ENCODE data around the gene MLH1.
A peak's percentile ranks its signal among the peaks of the same experiment; 100 is the strongest.

The MLH1 gene

DNA sequence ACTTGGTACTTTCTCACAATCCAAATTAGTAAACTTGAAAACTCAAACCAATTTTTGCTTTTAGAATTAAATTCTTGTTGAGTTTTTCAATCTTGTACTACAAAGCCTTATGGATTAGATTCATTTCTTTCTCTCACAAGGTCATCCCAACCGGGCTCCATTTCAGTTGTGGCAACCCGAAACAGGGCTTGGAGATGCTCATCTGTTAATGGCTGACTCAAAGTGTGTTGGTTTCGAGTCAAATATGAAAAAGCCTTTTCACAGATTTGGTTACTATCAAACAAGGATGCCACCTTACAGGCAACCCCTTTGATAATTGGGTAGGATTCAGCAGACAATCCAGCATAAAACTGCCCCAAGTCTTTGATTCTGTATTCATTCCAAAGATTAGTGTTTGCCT is 2.2 kb upstream of the MLH1 start:
- no peak overlapping the region for H2AFZ ChIP-seq
- no peaks in the 10 kb centered on the region for H3K9me3 ChIP-seq (ENCODE audit: control insufficient read depth, low read length)
- no peaks in the 10 kb centered on the region for H3K36me3 ChIP-seq (ENCODE audit: control insufficient read depth, insufficient read depth, low read length)
- H3K9ac ChIP-seq = no peak overlapping the region
- peak overlapping the region; percentile 98 for H3K27ac ChIP-seq
- H3K4me3 ChIP-seq (ENCODE audit: low read depth, low read length) = peak overlapping the region; percentile 89
- peaks cover 20% of the 10 kb centered on the region for H3K4me1 ChIP-seq
- no peaks in the 10 kb centered on the region for H3K27me3 ChIP-seq (ENCODE audit: control insufficient read depth, insufficient read depth, low read length)
- peak overlapping the region; percentile 46 for H3K4me2 ChIP-seq (ENCODE audit: low read length)
- TF ChIP-seq, protein P1, sequence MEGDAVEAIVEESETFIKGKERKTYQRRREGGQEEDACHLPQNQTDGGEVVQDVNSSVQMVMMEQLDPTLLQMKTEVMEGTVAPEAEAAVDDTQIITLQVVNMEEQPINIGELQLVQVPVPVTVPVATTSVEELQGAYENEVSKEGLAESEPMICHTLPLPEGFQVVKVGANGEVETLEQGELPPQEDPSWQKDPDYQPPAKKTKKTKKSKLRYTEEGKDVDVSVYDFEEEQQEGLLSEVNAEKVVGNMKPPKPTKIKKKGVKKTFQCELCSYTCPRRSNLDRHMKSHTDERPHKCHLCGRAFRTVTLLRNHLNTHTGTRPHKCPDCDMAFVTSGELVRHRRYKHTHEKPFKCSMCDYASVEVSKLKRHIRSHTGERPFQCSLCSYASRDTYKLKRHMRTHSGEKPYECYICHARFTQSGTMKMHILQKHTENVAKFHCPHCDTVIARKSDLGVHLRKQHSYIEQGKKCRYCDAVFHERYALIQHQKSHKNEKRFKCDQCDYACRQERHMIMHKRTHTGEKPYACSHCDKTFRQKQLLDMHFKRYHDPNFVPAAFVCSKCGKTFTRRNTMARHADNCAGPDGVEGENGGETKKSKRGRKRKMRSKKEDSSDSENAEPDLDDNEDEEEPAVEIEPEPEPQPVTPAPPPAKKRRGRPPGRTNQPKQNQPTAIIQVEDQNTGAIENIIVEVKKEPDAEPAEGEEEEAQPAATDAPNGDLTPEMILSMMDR (IDR thresholded peaks at IDR 0.05) = no peak
- peaks cover 30% of the 10 kb centered on the region for H3K79me2 ChIP-seq

DNA sequence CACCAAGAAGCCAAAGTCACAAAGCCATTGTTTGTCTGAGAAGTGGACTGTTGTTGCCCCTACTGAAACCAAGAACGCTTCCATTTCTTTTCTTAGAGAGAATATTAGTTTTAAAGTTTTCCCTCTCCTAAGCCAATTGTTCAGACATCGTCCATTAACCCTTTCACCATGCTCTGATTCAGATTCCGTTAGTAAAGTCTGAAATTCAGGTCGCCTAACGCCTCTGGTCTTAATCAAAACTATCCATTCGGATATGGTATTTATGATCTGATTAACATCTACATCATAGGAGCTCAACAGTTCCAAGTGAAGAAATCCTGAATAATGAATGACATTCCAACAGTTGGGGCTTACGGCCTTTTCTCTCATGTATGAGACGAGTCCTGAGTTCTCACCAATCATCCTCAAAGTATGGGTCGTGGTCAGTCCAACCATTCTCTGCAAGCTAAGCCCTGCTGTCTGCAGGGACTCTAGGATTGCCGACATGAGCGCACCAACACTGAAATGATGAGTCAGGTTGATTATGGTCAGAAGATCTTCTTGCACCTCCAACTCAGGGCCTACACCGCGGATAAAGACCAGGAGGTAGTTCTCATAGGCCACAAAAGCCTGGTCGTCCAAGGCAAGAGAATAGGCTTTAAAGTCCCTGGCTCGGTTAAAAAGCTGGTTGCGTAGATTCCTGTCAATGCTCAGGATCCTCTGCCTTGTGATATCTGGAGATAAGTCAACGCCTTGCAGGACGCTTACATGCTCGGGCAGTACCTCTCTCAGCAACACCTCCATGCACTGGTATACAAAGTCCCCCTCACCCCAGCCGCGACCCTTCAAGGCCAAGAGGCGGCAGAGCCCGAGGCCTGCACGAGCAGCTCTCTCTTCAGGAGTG is 1.2 kb upstream of the MLH1 start:
- peak overlapping the region; percentile 86 for H3K4me2 ChIP-seq (ENCODE audit: low read length)
- no peaks in the 10 kb centered on the region for H3K27me3 ChIP-seq (ENCODE audit: control insufficient read depth, insufficient read depth, low read length)
- peak overlapping the region; percentile 92 for H3K9ac ChIP-seq
- TF ChIP-seq, protein P1 (IDR thresholded peaks at IDR 0.05) = no peak
- H3K4me1 ChIP-seq = peaks cover 20% of the 10 kb centered on the region
- peak overlapping the region; percentile 98 for H3K27ac ChIP-seq
- H2AFZ ChIP-seq = peak overlapping the region; percentile 91
- H3K4me3 ChIP-seq (ENCODE audit: low read depth, low read length) = peak overlapping the region; percentile 89
- no peaks in the 10 kb centered on the region for H3K36me3 ChIP-seq (ENCODE audit: control insufficient read depth, insufficient read depth, low read length)
- no peaks in the 10 kb centered on the region for H3K9me3 ChIP-seq (ENCODE audit: control insufficient read depth, low read length)
- H3K79me2 ChIP-seq = peaks cover 32% of the 10 kb centered on the region

DNA sequence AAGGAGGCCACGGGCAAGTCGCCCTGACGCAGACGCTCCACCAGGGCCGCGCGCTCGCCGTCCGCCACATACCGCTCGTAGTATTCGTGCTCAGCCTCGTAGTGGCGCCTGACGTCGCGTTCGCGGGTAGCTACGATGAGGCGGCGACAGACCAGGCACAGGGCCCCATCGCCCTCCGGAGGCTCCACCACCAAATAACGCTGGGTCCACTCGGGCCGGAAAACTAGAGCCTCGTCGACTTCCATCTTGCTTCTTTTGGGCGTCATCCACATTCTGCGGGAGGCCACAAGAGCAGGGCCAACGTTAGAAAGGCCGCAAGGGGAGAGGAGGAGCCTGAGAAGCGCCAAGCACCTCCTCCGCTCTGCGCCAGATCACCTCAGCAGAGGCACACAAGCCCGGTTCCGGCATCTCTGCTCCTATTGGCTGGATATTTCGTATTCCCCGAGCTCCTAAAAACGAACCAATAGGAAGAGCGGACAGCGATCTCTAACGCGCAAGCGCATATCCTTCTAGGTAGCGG is 452 bp upstream of the MLH1 start, which contains the start of gene EPM2AIP1:
Gene EPM2AIP1 (minus strand): TSS at position 326 of the 520 bp plus-strand sequence. CDS start 54 bp downstream, at position 272.
- no peaks in the 10 kb centered on the region for H3K9me3 ChIP-seq (ENCODE audit: control insufficient read depth, low read length)
- TF ChIP-seq, protein P1 (IDR thresholded peaks at IDR 0.05) = peak; percentile 26
- no peaks in the 10 kb centered on the region for H3K27me3 ChIP-seq (ENCODE audit: control insufficient read depth, insufficient read depth, low read length)
- H3K4me1 ChIP-seq = peaks cover 20% of the 10 kb centered on the region
- H3K27ac ChIP-seq = peak within 1 kb of the TSS; percentile 98
- H2AFZ ChIP-seq = peak within 1 kb of the TSS; percentile 96
- peaks cover 28% of the 10 kb centered on the region for H3K79me2 ChIP-seq
- no peaks in the 10 kb centered on the region for H3K36me3 ChIP-seq (ENCODE audit: control insufficient read depth, insufficient read depth, low read length)
- H3K4me2 ChIP-seq (ENCODE audit: low read length) = peak within 1 kb of the TSS; percentile 97
- peak within 1 kb of the TSS; percentile 89 for H3K4me3 ChIP-seq (ENCODE audit: low read depth, low read length)
- H3K9ac ChIP-seq = peak within 1 kb of the TSS; percentile 92

DNA sequence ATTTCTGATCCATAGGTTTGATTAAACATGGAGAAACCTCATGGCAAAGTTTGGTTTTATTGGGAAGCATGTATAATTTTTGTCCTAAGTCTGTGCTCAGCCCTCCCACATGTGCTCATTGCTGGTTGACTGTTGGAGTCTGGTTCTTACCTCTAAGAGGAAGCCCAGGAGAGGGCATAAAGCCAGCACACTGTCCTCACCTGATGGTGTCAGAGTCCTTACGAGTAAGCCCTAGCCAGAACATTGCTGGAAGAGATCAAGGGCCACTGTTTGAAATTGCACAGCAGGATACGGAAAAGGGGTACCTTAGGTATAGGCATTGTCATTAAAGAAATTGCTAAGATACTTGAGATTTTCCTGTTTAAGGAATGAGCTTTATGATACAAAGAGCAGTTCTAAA is 21.3 kb downstream of the MLH1 start:
- TF ChIP-seq, protein P1 (IDR thresholded peaks at IDR 0.05) = no peak
- no peaks in the 10 kb centered on the region for H3K9me3 ChIP-seq (ENCODE audit: control insufficient read depth, low read length)
- no peak overlapping the region for H3K9ac ChIP-seq
- H3K4me2 ChIP-seq (ENCODE audit: low read length) = no peak overlapping the region
- H3K27me3 ChIP-seq (ENCODE audit: control insufficient read depth, insufficient read depth, low read length) = no peaks in the 10 kb centered on the region
- H2AFZ ChIP-seq = no peak overlapping the region
- H3K4me1 ChIP-seq = no peaks in the 10 kb centered on the region
- H3K4me3 ChIP-seq (ENCODE audit: low read depth, low read length) = no peak overlapping the region
- H3K27ac ChIP-seq = no peak overlapping the region
- H3K79me2 ChIP-seq = no peaks in the 10 kb centered on the region
- H3K36me3 ChIP-seq (ENCODE audit: control insufficient read depth, insufficient read depth, low read length) = no peaks in the 10 kb centered on the region
